GM21717 (cell line): ENCODE data around the gene PSTPIP2.
"Not testable (repeated sequence)": the region's sequence is repeated elsewhere in the genome, so short reads cannot be mapped to it uniquely, and the experiment has no call there.

Experiments used
- ATAC-seq: cut with Tn5 transposase; IDR thresholded peaks from one replicate; pipeline ENCODE4 v1.9.1; 2021; ENCODE audit warnings: mild to moderate bottlenecking, moderate library complexity; ENCODE audit not compliant: unreplicated experiment

PSTPIP2 gene, protein sequence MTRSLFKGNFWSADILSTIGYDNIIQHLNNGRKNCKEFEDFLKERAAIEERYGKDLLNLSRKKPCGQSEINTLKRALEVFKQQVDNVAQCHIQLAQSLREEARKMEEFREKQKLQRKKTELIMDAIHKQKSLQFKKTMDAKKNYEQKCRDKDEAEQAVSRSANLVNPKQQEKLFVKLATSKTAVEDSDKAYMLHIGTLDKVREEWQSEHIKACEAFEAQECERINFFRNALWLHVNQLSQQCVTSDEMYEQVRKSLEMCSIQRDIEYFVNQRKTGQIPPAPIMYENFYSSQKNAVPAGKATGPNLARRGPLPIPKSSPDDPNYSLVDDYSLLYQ

DNA sequence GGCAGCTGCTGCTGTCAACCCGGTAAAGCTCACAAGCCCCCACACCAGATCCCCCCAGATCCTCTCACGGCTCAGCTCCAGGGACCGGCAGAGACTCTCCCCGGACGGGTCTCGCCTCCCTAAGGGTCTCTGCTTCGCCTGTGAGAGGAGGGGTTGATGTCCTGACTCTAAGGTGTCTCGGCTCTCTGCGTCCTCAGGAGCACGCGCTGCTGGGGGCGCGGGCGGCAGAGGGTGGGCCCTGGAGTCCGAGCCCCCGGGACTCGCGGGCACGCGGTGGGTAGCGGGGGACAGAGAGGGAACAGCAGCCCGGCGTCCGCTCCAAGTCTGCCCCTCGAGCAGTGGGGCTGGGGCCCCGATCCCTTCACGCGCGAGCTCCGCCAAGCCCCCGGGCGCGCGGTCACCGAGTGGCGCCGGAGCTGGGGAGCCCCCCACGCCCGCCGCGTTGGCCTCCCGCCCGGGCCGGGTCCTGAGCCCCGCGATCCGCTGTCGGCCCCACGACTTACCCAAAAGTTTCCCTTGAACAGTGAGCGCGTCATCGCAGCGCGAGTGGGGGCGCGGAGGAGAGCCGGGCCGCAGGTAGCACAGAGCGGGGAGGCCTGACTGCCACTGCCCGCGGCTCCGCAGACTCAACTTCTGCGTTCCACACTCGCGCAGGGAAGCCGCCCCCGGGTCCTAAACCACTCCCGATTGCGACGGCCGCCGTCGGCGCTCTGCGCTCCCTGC, at the start of gene PSTPIP2:
Gene PSTPIP2, minus strand, starts transcription at position 608 of the 723 bp plus-strand sequence. Its CDS starts 72 bp downstream, at position 536.
- ATAC-seq: no peak

DNA sequence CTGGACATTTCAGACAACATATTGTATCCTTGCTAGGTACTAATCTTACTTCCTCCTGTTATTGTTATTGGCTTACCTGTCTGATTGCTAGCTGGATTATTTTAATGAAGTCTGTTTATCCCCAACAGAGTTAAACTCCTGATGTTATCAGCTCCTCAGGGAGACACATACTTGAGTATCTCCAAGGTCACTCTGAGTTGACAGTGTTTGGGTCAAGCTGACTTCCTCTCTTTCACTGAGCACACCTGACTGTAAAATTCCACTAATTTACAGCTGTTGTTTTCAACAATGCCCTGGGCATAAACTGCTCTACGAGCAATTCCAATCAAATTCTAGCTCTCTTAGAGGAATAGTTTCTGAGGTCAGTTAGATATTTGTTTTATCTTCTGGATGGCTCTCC, 41.7 kb upstream of the PSTPIP2 start:
- no peak for ATAC-seq

DNA sequence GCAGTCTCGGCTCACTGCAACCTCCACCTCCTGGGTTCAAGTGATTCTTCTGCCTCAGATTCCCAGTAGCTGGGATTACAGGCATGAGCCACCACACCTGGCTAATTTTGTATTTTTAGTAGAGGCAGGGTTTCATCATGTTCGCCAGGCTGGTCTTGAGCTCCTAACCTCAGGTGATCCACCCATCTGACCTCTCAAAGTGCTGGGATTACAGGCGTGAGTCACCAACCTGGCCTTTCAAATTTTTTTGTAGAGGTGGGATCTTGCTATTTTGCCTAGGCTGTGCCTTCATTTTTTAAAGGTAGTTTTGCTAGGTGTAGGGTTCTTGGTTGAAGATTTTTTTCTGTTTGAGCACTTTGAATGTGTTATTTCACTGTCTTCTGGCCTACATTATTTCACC, 38.3 kb upstream of the PSTPIP2 start:
- no peak for ATAC-seq

DNA sequence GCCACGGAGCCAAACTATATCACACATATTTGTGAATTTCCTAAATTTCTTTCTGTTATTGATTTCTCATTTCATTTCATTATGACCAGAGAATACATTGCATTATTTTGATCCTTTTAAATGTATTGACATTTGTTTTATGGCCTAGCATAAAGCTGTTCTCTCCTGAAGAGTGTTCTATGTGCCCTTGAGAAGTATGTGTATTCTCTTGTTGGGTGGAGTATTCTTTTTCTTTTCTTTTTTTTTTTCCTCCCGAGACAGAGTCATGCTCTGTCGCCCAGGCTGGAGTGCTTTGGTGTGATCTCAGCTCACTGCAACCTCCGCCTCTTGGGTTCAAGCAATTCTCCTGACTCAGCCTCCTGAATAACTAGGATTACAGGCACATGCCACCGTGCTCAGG, 37.3 kb upstream of the PSTPIP2 start:
- ATAC-seq: no peak

DNA sequence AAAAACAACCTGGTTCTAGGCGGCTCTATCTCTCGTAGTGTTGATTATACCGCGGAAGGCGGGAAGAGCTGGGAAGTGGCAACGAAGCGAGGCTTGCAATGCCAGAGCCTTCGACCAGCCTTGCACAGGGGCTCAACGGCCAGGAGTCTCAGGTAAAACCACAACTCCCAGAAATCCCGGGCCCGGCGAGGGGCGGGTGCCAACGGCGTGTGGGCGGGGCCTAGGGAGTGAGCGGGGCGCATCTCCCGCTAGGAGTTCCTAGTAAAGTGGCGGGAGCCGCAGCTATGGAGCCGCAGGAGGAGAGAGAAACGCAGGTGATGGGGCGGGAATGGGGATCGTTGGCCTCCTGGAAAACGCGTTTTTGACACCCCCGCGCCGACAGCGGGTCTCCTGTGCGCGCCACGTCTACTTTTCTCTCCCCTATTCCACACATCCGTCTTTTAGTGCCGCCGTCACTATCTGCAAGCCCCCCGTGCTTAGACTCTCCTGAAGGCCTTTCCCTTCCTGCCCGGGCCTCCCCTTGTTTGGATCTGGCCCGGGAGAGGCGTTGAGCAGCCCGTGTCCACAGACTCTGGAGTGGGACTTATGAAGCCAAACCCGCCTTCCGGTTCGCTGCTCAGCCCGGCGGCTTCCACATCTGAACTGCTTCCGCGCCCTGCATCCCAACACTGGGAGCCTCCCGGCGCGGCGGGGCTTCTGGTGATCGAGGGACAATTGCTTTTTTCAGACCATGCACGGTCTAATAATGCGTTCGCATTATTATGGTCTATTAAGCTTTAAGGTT, 32.3 kb upstream of the PSTPIP2 start, which contains the start of gene HAUS1:
Gene HAUS1, plus strand, starts transcription at position 258 of the 784 bp plus-strand sequence. Its CDS starts 27 bp downstream, at position 285.
- peak; percentile 92 for ATAC-seq

DNA sequence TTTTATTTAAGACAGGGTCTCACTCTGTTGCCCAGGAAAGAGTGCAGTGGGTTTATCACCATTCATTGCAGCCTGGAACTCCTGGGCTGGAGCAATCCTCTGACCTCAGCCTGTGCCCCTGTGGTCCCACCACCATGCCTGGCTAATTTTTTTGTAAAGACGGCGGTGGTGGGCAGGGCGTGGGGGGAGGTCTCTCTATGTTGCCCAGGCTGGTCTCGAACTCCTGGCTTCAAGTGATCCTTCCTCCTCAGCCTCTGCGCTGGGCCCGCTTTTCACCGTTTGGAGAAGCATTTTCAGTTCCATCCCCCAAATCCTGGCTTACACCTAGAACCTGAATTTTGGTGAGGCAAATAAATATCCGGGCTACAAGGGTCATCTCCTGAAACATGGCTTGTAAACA, 27.4 kb upstream of the PSTPIP2 start:
- no peak for ATAC-seq

DNA sequence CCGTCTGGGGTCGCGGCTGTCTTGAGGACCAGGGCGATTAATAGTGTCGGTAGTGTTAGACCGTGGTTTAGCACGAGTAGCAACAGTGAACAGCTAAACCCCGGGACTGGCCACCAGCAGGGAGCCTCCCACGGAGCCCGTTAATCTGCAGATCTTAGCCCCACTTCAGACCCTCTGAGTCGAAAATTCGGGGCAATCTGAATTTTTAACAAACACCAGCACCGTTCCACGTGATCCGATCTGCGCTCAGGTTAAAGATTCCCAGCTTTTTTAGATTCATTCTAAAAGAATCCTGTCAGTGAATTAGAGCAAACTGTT, 26.5 kb upstream of the PSTPIP2 start:
- no peak for ATAC-seq

DNA sequence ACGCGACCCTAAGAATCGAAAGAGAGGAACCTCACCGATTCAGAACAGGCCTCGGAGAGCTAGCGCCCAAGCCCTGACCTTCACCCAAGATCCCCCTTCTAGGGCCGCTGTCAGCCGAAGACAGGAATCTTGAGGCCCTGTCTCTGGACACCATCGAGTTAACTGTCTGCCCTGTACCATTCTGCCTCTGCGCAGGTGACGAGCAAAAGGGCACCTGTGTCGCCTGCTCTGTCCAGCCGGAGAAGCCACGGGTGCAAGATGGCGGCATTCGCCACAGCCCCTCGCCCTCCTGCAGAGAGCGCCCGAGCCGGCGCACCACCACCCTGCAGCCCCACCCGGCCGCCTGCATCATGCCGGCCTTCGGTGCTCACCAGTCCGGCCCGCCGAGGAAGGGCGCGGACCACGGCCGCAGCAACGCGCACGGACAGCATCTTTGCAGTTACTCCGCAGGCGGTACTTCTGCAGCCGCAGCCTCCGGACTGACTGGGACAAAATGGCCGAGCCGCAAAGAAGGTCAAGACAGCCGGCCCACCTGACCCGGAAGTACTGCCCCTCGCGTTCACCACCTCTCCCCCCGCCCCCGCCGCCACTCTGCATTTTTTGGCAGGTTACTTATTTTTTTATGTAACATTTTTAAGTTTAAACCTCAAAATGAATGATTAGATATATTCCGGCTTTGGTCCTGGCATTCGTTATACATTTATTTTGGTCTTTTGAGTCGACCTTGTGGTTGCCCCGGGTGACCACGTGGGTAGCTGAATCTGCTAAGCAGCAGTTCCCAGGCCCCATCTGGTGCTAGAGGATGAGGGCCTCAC, 25.9 kb upstream of the PSTPIP2 start, which contains the start of gene ATP5F1A:
Gene ATP5F1A, minus strand, starts transcription at position 496 of the 815 bp plus-strand sequence. Its CDS starts 65 bp downstream, at position 431.
- ATAC-seq: peak; percentile 73

DNA sequence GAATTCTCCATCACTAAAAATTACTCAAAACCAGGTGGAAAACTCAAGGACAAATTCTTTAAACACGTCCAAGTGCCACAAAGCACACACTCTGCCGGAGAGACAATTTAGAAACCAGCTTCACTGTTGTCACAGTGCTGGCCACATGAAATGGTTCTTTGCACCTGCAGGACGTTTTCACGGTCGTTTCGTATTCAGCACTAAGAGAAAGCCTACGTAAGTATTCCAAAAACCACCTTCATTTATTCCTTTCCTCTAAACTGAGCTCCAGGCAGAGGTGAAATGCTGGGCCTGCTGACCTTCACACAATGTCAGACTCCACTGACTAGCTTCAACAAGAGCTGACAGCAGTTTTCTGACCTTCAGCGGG, 25.4 kb upstream of the PSTPIP2 start:
- ATAC-seq: peak; percentile 36

DNA sequence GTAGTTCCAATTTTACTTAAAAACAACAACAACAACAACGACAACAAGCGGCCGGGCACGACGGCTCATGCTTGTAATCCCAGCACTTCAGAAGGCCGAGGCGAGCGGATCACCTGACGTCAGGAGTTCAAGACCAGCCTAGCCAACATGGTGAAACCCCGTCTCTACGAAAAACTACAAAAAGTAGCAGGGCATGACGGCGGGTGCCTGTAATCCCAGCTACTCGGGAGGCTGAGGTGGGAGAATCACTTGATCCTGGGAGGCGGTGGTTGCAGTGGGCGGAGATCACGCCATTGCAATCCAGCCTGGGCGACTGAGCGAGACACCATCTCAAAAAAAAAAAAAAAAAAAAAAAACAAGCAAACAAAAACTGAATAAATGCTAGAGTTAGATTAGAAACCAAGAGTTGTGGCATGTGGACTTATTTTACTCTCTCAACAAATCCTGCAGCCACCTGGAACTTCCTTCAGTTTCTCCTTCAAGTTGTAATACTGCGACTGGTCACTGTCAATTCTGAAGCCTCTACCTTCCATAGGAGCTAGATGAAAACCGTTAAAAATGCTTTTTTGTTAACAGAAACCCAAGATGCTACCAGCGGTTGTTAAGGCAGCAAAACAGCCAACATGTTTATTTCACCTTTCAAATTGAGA, 24.7 kb upstream of the PSTPIP2 start:
- peak; percentile 33 for ATAC-seq

DNA sequence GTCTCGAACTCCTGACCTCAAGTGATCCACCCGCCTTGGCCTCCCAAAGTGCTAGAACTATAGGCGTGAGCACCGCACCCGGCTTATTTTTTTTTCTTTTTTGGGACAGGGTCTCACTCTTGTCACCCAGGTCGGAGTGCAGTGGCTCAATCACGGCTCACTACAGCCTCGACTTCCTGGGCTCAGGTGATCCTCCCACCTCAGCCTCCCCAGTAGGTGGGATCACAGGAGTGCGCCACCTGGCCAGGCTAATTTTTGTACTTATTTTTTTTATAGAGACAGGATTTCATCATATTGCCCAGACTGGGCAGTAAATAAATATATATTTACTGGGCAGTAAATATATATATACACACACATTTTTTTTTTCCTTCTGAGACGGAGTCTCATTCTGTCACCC, 23.5 kb upstream of the PSTPIP2 start:
- no peak for ATAC-seq

DNA sequence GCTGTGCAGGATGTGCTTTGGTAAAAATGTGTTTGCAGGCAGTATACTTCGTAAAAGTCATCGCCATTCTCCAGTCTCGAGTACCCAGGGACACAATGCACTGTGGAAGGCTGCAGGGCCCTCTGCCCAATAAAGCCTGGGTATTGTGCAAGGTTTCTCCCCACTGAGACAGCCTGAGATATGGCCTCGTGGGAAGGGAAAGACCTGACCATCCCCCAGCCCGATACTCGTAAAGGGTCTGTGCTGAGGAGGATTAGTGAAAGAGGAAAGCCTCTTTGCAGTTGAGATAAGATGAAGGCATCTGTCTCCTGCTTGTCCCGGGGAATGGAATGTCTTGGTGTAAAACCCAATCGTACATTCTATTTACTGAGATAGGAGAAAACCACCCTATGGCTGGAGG, 16.4 kb upstream of the PSTPIP2 start:
- ATAC-seq: not testable (repeated sequence)

DNA sequence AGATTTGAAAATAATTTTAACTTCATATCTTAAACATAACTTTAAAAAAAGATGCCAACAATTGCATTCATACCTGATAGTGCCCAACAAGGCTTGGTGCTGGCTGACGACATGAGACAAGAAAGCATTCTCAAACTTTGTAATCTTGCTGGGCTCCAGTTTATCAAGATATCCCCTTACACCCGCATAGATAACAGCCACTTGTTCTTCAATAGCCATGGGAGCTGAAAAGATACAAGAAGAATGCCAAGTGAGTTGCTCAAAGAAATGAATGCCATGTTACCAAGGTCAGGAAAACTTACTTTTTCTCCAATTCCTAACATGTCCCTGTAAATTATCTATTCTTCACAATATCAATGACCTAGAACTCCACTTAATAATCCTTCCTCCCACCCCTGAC, 12.4 kb upstream of the PSTPIP2 start:
- no peak for ATAC-seq

DNA sequence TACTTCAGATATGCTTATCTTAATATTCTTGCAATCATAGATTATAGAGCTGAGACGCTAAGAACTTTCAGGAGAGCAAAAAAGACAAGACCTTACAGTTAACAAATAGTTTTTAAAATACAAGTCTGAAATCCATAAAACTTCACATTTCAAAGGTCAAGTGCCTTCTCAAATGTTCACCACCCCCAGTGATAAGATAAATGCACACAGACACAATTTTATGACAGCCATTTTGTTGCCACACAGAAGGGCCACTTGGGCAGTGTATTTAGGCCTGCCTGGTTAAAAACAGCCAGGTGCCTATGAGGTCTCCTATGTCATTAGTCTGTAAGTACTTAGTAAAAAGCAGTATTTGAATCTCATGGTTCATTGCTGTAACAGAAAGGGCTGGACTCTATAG, 8.1 kb upstream of the PSTPIP2 start:
- no peak for ATAC-seq

DNA sequence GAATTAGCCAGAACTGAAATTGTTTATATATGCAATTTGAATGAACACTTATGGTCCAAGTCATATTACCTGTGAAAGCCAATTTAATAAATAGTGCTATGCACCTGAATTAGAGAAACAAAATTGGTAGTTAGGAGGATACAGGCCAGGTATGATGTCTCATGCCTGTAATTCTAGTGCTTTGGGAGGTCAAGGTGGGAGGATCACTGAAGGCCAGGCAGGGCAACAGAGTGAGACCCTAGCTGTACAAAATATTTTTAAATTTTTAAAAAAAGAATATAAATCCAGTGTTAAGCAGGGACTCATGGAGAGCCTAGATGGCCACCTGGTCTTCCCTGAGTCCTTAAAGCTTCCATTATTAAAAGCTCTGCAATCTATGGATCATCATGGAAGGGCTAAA, 7.3 kb upstream of the PSTPIP2 start:
- ATAC-seq: no peak

DNA sequence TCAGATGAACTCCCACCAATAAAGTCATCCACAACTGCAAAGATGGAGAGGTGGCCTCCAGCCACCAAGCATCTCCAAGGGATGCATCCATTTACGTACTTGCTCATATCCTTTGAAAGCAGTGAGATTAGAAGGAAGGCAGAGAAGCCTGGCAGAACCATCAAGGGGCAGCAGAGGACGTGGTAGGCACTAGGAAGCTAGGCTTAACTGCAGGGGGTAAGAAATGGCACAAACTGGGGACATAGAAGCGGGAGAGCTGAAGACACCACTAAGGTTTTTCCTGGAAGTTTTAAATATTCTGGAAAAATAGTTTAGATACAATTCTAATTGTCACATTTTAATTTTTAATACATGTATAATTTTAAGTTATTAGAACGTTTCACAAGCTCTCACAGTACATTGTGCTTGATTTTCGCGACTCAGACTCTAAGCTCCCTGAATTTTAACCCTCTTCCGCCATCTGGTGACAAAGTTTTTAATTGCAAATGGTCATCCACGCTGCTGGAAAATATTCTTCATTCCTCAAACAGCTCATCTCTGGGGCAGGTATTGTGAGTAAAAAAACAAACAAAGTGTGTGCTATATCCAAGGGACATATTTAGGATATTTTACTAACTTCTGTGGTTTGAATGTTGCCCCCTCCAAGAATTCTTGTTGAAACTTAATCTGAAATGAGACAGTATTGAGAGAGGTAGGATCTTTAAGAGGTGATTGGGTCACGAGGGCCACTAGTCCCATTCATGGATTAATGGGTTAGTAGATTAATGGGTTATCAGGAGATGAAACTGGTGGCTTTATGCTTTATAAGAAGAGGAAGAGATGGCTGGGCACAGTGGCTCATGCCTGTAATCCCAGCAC, 1.6 kb upstream of the PSTPIP2 start:
- no peak for ATAC-seq

DNA sequence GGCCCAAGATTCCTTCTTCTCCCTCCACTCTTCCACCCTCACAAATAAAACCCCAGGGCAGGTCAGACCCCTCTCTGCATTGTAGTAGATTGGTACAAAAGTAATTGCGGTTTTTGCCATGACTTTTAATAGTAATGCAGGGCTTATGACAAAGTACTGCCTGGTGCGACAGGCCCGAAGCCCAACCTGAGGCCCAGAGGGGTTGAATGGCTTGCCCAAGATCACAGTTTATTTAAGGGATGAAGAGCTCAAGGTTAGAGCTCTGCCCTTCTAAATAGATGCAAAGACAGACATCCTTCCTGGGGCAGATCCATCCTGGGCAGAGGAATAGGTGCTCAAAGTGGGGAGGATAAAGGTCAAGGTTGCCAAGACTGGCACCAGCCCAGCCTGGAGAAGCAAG, 899 bp upstream of the PSTPIP2 start:
- no peak for ATAC-seq

DNA sequence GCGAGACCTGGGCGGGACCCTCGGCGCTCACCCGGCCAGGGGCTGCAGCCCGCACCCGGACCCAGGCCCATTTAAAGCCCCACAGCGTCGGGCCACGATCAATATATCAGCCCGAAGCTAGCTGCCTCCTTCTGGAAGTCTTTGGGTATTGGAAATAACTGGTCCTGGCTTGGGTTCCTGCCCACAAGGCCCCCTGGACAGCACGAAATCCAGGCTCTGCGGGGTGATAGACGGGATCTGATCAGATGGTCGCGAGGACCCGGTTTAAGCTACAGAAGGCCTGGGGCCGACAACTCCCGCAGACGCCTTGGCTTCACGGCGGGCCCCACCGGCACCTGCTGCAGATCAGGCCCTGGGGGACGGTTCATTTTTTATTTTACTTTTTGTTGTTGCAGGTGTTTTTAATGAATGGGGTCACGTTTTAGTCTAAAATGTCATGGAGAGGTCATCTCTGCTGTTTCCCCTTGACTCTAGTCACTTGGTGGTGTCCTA, 362 bp upstream of the PSTPIP2 start:
- ATAC-seq: no peak
